Thymus (tissue), 11 donors: ENCODE data around the gene FBXO31. TPM values are rescaled to one million over a fixed set of nuclear protein-coding genes. Genes with fewer than 3 reads are reported as not detected.
"Not testable (repeated sequence)": the region's sequence is repeated elsewhere in the genome, so short reads cannot be mapped to it uniquely, and the experiment has no call there.

Experiments used
- DNase-seq, 9 donors: peaks; one replicate each; pipeline ENCODE4 v3.0.0-alpha.2; 2013; ENCODE audit warnings: low spot score in 9 of 9, low read depth in 6 of 9, missing footprints in 1 of 9
- H3K27ac ChIP-seq, 2 donors: one replicate each; pipeline ENCODE4 v1.5.1; 2013; ENCODE audit warnings: control low read depth in 1 of 2, low read depth in 1 of 2, low read length in 1 of 2, mild to moderate bottlenecking in 1 of 2, moderate library complexity in 1 of 2
- H3K27me3 ChIP-seq, 2 donors: one replicate each; pipeline ENCODE4 v1.5.1; 2013; ENCODE audit warnings: low read length in 1 of 2; ENCODE audit not compliant: control insufficient read depth in 2 of 2, insufficient read depth in 1 of 2
- H3K36me3 ChIP-seq, 2 donors: one replicate each; pipeline ENCODE4 v1.5.1; 2013; ENCODE audit warnings: low read length in 1 of 2, mild to moderate bottlenecking in 1 of 2, moderate library complexity in 1 of 2; ENCODE audit not compliant: control insufficient read depth in 2 of 2, insufficient read depth in 2 of 2
- H3K4me1 ChIP-seq, 2 donors: one replicate each; pipeline ENCODE4 v1.5.1; 2013; ENCODE audit warnings: low read length in 2 of 2; ENCODE audit not compliant: control insufficient read depth in 2 of 2, insufficient read depth in 2 of 2
- H3K4me3 ChIP-seq, 2 donors: one replicate each; pipeline ENCODE4 v1.5.1; 2013; ENCODE audit warnings: low read length in 2 of 2, control low read depth in 1 of 2, mild to moderate bottlenecking in 1 of 2
- H3K9me3 ChIP-seq, 2 donors: one replicate each; pipeline ENCODE4 v1.5.1; 2013; ENCODE audit warnings: low read length in 1 of 2, mild to moderate bottlenecking in 1 of 2; ENCODE audit not compliant: control insufficient read depth in 2 of 2, insufficient read depth in 1 of 2
- WGBS: extraction: QIAGEN DNeasy Blood & Tissue Kit; methylation state at CpG from one replicate; pipeline ENCODE4 v1.1.7; 2013; 5-methylcytosine and 5-hydroxymethylcytosine counted together
- polyA plus RNA-seq: library from polyadenylated mRNA; stranded (reverse); fragments of 200-250 nt; gene quantifications from one replicate; pipeline ENCODE4 v1.2.3, GENCODE V29; 2013
- total RNA-seq: library from RNA; stranded (reverse); fragments of 120-200 nt; gene quantifications from one replicate; pipeline ENCODE4 v1.2.4, GENCODE V29; 2013
- donor health status: healthy.

FBXO31 gene
- total and polyA plus RNA-seq, 2 donors = 11.7 to 27.1 TPM

DNA sequence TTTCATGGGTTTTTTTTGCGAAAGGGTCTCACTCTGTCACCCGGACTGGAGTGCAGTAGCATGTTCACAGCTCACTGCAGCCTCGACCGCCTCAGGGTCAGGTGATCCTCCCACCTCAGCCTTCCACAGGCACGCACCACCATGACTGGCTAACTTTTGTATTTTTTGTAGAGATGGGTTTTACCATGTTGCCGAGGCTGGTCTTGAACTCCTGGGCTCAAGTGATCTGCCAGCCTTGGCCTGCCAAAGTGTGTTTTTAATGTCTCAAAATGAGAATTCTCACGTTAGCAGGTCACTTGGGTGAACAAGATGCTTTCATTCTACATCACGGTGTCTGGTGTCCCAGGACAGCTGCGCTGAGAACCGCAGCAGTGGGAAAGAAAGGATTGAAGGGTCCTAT, 3.2 kb downstream of the FBXO31 start:
- peaks cover 0 to 3% of the 10 kb centered on the region in 2 donors for H3K36me3 ChIP-seq
- no peak overlapping the region for H3K27ac ChIP-seq
- DNase-seq = no peak
- H3K4me3 ChIP-seq = no peak overlapping the region
- 96% methylated on average over 10 of the region's 10 CpGs for WGBS
- no peaks in the 10 kb centered on the region for H3K9me3 ChIP-seq
- no peaks in the 10 kb centered on the region for H3K27me3 ChIP-seq
- peaks cover 12 to 27% of the 10 kb centered on the region in 2 donors for H3K4me1 ChIP-seq

DNA sequence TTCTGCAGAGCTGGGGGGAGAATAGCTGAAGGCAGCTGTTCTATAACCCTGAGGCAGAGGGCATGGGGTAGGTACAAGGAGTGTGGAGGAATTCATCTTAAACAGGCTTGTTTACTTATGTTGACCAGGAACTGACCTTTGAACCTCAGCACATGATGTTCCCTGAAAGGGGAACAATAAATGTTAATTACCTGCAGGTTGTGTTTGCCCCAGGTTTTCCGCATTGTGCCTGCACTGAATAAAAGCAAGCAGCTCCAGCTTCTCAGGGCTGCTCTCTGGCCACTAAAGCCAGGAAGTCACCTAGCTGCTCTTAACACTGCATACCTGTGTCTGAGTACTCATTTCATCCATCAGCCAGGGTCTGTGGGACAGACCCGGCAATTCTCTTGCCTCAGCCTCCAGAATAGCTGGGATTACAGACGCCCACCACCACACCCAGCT, 4.2 kb downstream of the FBXO31 start:
- 100% methylated on average over 3 of the region's 3 CpGs for WGBS
- peaks cover 12 to 20% of the 10 kb centered on the region in 2 donors for H3K4me1 ChIP-seq

DNA sequence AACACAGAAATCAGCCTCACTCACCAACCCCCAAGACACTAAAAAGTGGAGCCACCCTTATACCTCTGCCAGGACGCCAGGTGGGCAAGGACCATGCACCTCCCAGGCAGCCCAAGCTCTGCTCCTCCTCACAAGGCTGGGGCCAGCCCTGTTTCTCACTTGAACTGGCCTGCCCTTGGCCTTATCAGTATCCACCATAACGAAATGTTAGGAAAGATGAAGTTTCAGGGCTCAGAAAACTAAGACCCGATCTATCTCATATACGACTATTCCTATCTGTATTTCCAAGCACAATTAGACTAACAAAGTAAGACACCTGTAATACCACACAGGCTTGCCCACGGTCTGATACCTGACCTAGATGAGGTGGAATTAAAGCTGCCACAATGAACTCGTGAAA, 6.9 kb downstream of the FBXO31 start:
- Histone ChIP-seq H3K27ac (no peak overlapping the region), H3K9me3 (no peaks in the 10 kb centered on the region), H3K4me1 (peaks cover 1 to 8% of the 10 kb centered on the region in 2 donors), H3K36me3 (peaks cover 2 to 6% of the 10 kb centered on the region in 2 donors), H3K4me3 (no peak overlapping the region), H3K27me3 (no peaks in the 10 kb centered on the region)
- WGBS = 97% methylated on average over 6 of the region's 6 CpGs
- DNase-seq = no peak

More for the DNA sequence above, 4.2 kb downstream of the FBXO31 start:
- H3K27me3 ChIP-seq, H3K9me3 ChIP-seq, H3K27ac ChIP-seq, DNase-seq, H3K4me3 ChIP-seq, H3K36me3 ChIP-seq: not testable (repeated sequence)

GRCh38 chr16:87375426-87376135, 8.0 kb downstream of the FBXO31 start:
- no peak for DNase-seq
- no peak overlapping the region for H3K27ac ChIP-seq
- H3K36me3 ChIP-seq = peaks cover 2 to 6% of the 10 kb centered on the region in 2 donors
- no peaks in the 10 kb centered on the region for H3K9me3 ChIP-seq
- WGBS = 88% methylated on average over 9 of the region's 9 CpGs
- no peak overlapping the region for H3K4me3 ChIP-seq
- peaks cover 0 to 3% of the 10 kb centered on the region in 2 donors for H3K4me1 ChIP-seq
- H3K27me3 ChIP-seq = no peaks in the 10 kb centered on the region

- no peak overlapping the region for H3K27ac ChIP-seq
- H3K36me3 ChIP-seq = peaks cover 2 to 6% of the 10 kb centered on the region in 2 donors
- H3K4me1 ChIP-seq = peaks cover 0 to 3% of the 10 kb centered on the region in 2 donors
- no peaks in the 10 kb centered on the region for H3K9me3 ChIP-seq
- WGBS = 98% methylated on average over 13 of the region's 13 CpGs
- H3K4me3 ChIP-seq = no peak overlapping the region
- no peaks in the 10 kb centered on the region for H3K27me3 ChIP-seq
- DNase-seq = no peak
These were observed 9.3 kb downstream of the FBXO31 start for GRCh38 chr16:87374313-87374712.

DNA sequence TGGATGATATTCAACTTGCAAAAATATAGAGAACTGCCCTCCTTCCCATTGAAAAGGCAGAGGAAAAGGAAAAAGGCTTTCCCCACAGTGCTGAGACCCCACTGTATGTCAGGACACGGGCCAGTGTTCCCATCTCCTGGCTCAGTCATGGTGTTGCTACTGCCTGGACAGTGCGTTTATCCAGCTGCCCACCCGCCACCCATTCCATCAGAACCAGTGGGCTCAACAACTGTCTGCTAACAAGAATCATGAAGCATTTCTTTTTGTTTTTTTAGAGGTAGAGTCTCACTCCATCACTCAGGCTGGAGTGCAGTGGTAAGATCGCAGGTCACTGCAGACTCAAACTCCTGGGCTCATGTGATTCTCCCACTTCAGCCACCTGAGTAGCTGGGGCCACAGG, 11.3 kb downstream of the FBXO31 start:
- Histone ChIP-seq H3K4me3 (no peak overlapping the region), H3K36me3 (peaks cover 2 to 5% of the 10 kb centered on the region in 2 donors), H3K9me3 (no peaks in the 10 kb centered on the region), H3K27me3 (no peaks in the 10 kb centered on the region), H3K27ac (no peak overlapping the region), H3K4me1 (peaks cover 0 to 3% of the 10 kb centered on the region in 2 donors)
- WGBS = over 99% methylated on average over 4 of the region's 4 CpGs
- DNase-seq = no peak

GRCh38 chr16:87371261-87371866, 12.2 kb downstream of the FBXO31 start:
- peaks cover 0 to 3% of the 10 kb centered on the region in 2 donors for H3K4me1 ChIP-seq
- peaks cover 2 to 6% of the 10 kb centered on the region in 2 donors for H3K36me3 ChIP-seq
- 95% methylated on average over 20 of the region's 20 CpGs for WGBS
- no peaks in the 10 kb centered on the region for H3K27me3 ChIP-seq
- DNase-seq = no peak
- no peak overlapping the region for H3K27ac ChIP-seq
- H3K4me3 ChIP-seq = no peak overlapping the region
- H3K9me3 ChIP-seq = no peaks in the 10 kb centered on the region

DNA sequence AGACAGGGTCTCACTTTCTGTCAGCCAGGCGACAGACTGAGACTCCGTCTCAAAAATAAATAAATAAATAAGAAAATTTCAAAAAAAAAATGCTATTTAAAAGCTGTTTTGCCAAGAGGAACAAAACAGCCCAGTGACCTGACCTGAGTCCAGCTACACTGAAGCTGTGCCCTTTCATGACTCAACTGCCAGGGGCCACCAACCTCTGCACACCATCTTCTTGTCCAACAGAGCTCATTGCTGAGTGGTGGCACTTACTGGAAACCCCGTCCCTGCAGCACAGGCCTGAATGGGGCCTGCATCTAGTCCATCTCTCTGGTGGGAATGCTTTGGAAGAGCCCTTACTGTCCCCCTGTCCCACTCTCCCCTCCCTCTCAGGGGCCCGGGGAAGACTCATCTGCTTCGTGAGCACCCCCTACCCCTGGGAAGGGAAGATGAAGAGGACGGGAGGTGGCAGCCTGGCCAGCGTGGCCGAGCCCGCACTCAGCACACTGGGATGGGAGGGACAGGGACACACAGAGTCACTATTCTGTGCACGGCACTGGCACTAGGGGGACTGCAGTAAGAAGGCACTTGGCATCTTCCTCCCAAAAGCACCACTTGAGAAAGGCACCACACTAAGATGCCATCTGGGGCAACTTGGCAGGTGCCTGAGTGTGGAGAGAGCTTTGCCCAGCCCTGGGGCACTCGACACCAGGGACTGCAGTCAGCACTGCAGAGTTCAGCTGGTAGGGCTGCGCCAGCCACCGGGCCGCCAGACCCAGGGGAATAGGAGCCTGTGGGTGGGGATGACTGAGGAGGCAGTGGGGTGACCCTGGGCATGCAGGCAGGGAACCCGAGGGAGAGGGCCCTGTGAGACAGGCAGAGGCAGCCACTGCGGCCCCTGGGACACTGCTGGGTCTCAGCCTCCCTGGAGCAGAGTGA, 13.5 kb downstream of the FBXO31 start:
- H3K4me1 ChIP-seq = no peaks in the 10 kb centered on the region
- H3K9me3 ChIP-seq = no peaks in the 10 kb centered on the region
- WGBS = 91% methylated on average over 16 of the region's 16 CpGs
- peaks cover 2 to 13% of the 10 kb centered on the region in 2 donors for H3K36me3 ChIP-seq
- H3K27me3 ChIP-seq = no peaks in the 10 kb centered on the region
- no peak overlapping the region for H3K27ac ChIP-seq
- DNase-seq = no peak
- no peak overlapping the region for H3K4me3 ChIP-seq
